Measurements from ENCODE around the gene MMP24. TPM values are rescaled to one million over a fixed set of nuclear protein-coding genes. Genes with fewer than 3 reads are reported as not detected.
A peak's percentile ranks its signal among the peaks of the same experiment; 100 is the strongest.

The MMP24 gene
- total and polyA plus RNA-seq, 2 of the 13 experiments (the other 11 are each of a cell fraction or from before 2014, with no cell fraction given) = 0.29 to 0.35 TPM

- TF ChIP-seq ZSCAN30 (CRISPR knock-in tag; IDR thresholded peaks at IDR 0.05) = no peak
- peak; percentile 98 for TF ChIP-seq SMC3 (IDR thresholded peaks at IDR 0.05; ENCODE audit: low read length)
- TF ChIP-seq HES4 (CRISPR knock-in tag; IDR thresholded peaks at IDR 0.05; ENCODE audit: borderline replicate concordance) = no peak
- TF ChIP-seq ZNF687 (CRISPR knock-in tag; IDR thresholded peaks at IDR 0.05) = peak; percentile 38; the same call in 1 of the 2 replicates
- TF ChIP-seq ZNF343 (CRISPR knock-in tag; IDR thresholded peaks at IDR 0.05) = no peak
- peak; percentile 60 for TF ChIP-seq RARA (CRISPR knock-in tag; IDR thresholded peaks at IDR 0.05)
- TF ChIP-seq ZNF451 (CRISPR knock-in tag; IDR thresholded peaks at IDR 0.05) = no peak
- TF ChIP-seq ZNF282 (IDR thresholded peaks at IDR 0.05; ENCODE audit: partially characterized antibody) = no peak
- peak; percentile 70; the same call in 1 of the 2 replicates for TF ChIP-seq ZNF3 (CRISPR knock-in tag; IDR thresholded peaks at IDR 0.05)
- peak; percentile 85 for TF ChIP-seq SAP130 (CRISPR knock-in tag; IDR thresholded peaks at IDR 0.05; ENCODE audit: low read depth)
- no peak for TF ChIP-seq KLF12 (CRISPR knock-in tag; IDR thresholded peaks at IDR 0.05; ENCODE audit: borderline replicate concordance)
- no peak for TF ChIP-seq ZNF10 (CRISPR knock-in tag; IDR thresholded peaks at IDR 0.05; ENCODE audit: borderline replicate concordance, low read depth)
- no peak; the same call in 1 of the 2 replicates for TF ChIP-seq ISL2 (CRISPR knock-in tag; IDR thresholded peaks at IDR 0.05)
- peak; percentile 58; the same call in 1 of the 2 replicates for TF ChIP-seq BCL6 (CRISPR knock-in tag; IDR thresholded peaks at IDR 0.05)
- TF ChIP-seq FOXO1 (CRISPR knock-in tag; IDR thresholded peaks at IDR 0.05) = no peak
- TF ChIP-seq ASH2L (IDR thresholded peaks at IDR 0.05; ENCODE audit: insufficient read length, low read depth, low read length) = peak; percentile 80
- TF ChIP-seq ZKSCAN1 (IDR thresholded peaks at IDR 0.05; ENCODE audit: low read length) = no peak
- TF ChIP-seq KDM5B (CRISPR knock-in tag; IDR thresholded peaks at IDR 0.05; ENCODE audit: borderline replicate concordance) = peak; percentile 43; the same call in 1 of the 2 replicates
- no peak for TF ChIP-seq RELA (CRISPR knock-in tag; IDR thresholded peaks at IDR 0.05)
- 0 out of 2 replicates have a peak, but pooled peaks have one; percentile 48 for TF ChIP-seq ZNF879 (CRISPR knock-in tag; IDR thresholded peaks at IDR 0.05)
- no peak for TF ChIP-seq FOXM1 (CRISPR knock-in tag; IDR thresholded peaks at IDR 0.05)
- peak; percentile 98 for TF ChIP-seq STAG1 (CRISPR knock-in tag; IDR thresholded peaks at IDR 0.05)
- TF ChIP-seq HNRNPH1 (optimal IDR thresholded peaks at IDR 0.05; ENCODE audit: low read depth, low read length) = no peak
- no peak for TF ChIP-seq NAIF1 (CRISPR knock-in tag; IDR thresholded peaks at IDR 0.05; ENCODE audit: borderline replicate concordance)
- TF ChIP-seq ZGPAT (CRISPR knock-in tag; IDR thresholded peaks at IDR 0.05) = peak; percentile 81
- peak; percentile 49 for TF ChIP-seq PATZ1 (CRISPR knock-in tag; IDR thresholded peaks at IDR 0.05)
Measured at GRCh38 chr20:35207950-35208611, 18.4 kb upstream of the MMP24 start (continued).

Data from HepG2 (cell line).